HG03575 (cell line): ENCODE results near the gene SAMD14.

ENCODE experiments used
- ATAC-seq: cut with Tn5 transposase; IDR thresholded peaks from one replicate; pipeline ENCODE4 v1.9.1; 2021; ENCODE audit not compliant: unreplicated experiment, insufficient number of reproducible peaks, low FRiP score; ENCODE audit errors: extremely low read depth

The SAMD14 gene

DNA sequence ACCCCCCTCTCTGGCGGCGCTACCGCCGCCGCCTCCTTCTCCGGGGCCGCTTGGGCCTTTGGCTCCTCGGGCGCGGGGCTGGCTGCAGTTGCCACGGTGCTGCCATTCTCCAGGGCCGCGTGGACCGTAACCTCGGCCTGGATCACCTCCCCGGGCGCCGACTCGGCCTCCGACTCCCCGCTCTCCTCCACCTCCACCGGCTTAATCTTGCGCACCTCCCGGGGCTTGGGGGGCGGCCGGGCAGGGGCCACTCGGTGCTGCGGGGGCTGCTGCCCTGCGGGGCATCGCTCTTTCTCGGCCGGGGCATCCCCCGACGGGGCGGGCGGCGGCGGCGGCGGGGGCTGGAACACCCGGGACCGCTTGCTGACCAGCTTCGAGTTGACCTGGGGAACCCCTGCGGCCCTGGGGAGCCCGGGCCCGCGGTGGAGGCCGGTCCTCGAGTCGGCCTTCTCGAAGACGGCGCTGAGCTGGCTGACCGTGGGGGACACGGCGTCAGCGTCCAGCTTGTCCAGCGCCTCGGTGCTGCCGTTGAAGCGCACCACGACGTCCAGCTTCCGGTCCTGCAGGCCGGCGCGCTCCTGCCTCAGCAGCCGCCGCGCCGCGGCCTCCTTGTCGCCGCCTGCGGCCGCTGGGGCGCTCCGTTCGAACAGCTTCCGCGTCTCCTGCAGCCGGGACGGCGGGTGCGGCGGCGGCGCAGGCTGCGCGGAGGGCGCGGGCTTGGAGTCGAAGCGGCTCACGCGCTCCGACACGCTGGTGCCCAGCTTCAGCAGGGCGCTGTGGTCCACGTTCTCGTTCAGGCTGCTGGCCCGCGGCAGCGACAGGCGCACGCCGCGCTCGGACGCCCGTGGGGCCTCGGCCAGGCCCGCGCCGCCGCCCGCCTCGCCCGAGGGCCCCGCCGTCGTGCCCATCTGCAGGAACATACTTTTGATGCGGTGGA is 19.7 kb upstream of the SAMD14 start:
- ATAC-seq: no peak

DNA sequence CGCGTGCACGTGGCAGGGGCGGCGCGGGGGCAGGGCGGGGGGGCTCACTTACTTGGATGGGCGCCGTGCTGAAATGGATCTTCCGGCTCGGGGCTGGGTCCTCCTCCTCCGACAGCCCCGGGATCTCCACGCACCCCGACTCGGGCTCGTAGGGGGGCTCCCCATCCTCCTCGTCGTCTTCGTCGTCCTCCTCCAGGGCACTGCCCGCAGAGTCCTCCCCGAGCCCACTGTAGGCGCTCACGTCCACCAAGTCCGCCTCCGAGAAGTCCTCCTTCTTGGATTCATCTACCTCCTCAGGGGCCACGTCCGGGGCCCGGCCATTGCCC is 19.1 kb upstream of the SAMD14 start:
- ATAC-seq: no peak

DNA sequence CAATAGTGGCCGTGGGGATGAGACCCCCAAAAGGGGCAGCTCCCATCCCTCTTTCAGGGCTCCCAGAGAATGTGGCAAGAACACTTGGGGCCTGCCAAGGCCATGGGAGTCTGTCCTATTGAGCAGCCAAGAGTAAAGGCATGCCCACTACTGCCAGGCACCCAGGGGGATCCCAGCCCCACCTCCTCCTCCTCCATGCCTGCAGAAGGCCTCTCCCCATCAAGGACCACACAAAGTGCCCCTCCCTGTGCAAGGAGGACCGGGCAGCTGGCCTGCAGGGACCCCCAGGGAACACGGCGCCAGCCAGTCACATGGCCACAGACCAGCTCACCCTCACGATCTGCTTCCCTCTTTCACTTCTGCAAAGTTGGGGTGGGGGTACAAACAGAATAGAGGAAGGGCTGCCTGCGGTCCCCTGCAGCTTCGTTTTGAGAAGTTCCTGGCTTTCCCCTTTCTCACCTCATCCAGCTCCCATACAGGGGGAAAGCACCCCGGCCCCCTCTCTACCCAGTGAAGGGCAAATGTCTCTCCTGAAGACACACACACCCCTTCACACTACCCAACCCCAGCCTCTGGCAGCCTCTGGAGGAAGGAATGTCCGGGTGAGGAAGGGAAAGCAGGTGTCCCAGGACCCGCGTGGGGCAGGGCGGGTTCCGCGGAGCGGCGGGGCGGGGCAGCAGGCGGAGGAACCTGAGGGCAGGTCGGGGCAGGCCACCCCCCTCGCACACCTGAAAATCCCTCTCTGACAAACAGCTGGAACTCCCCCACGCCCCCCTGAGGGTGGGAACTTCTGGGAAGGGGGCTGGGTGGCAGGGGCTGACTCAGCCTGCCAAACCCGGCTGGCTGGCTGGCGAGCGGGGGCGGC is 18.5 kb upstream of the SAMD14 start:
- no peak for ATAC-seq

DNA sequence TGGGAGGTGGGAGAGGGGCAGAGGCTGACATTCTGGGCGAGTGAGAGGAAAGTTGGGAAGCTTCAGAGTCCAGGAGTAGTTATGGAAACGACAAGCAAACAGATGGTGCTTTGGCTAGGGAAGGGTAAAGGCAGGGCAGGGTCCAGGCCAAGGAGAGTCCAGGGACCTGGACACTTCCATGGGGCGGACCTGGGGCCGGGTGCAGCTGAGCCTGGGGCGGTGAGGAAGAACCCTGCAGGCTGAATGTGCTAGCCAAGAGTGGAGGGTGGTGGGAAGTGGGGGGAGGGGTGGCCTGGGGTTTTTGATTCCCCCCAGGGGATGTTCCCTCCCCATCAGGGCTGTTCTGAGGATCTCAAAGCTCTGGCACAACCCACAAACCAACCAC is 17.9 kb upstream of the SAMD14 start:
- no peak for ATAC-seq

DNA sequence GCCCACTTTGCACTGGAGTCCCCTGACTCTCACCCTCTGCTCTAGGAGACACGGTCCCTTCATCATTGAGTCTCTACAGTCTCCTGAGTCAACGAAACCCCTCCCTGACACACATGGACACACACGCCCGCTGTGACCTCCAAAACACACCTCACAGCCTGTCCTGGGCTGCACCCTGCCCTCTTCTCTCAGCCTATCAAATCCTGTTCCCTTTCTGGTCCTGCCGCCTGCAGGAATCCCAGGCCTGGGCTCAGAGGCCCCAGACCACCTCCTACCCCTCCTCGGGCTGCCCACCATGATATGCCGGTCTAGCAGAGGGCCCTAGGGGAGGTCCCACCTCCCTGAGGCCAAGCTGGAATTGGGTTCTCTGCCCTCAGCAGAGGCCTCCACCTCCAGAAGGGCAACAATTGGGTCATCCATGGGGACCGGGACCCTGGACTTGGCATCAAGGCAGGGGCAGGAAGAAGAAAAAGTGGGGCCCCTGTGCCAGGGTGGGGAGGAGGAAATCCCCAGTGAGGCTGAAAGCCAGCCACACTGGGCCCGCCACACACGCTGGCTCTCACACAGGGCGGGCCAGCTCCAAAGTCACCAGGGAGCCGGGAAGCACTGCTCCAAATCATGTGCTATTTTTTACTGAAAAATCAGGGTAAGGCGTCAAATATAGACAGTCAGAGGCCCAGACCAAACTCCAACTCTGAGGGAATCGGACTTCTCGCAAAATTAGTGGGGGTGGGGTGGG is 17.1 kb upstream of the SAMD14 start:
- ATAC-seq: no peak

DNA sequence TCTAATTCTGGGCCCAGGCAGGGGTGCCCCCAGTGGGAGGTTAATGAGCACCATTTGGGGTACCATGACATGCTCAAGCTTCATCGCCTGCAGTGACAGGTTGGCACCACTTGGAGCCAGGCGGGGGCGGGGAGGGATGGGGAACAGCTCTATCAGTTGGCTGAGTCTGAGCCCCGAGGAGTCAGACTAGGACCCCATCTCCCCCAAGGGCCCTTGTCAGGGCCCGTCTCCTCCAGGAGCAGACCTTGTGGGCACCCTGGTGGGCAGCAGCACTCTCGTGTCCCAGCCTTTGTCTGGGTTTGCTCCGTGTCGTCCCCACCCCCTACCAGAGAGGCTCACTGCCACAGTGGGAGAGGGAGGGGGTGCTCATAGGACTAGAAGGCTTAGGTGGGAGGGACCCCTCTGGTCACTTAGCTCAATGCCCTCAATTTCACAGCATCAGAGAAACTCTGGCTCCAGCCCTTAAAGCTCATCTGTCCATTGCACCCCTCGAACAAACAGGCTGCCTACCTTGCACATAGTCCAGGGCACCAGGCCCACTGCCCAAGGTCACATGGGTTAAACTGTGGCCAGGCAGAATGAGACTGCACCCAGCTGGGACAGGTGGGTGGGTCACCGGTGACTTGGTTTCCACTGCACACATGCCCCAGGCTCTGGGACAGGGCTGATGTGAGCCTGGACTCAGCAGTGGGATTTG is 16.4 kb upstream of the SAMD14 start:
- no peak for ATAC-seq

DNA sequence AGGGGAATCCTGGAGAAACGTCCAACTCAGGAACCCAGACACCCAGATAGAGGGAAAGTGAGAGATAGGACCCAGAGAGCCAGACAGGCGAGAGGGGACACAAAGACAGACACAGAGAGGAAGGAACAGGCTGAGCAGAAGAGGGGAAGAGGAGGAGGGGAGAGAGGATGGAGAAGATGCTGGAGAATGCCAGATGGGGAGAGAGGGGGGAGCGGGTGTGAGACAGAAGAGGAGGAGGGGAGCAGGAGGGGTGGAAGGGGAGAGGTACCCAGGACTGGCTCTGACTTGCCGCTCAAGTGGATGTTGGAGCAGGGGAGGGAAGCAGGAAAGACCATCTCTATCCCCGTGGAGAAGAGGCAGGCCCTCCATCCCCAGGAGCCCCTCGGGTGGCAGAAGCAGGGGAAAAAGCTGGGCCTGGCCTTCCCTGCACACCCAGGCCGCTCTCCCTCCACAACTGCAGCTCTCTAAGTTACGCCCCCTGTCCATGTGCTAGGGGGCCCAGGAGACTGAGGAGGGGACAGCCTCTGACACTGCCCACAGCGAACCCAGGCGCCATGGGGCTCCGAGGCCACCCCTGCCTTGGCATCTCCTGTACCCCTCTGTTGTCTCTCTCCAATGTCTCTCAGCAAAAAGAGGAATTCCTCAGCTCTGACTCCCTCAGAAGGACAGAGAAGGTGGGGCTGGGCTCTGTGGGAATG is 15.7 kb upstream of the SAMD14 start:
- no peak for ATAC-seq

DNA sequence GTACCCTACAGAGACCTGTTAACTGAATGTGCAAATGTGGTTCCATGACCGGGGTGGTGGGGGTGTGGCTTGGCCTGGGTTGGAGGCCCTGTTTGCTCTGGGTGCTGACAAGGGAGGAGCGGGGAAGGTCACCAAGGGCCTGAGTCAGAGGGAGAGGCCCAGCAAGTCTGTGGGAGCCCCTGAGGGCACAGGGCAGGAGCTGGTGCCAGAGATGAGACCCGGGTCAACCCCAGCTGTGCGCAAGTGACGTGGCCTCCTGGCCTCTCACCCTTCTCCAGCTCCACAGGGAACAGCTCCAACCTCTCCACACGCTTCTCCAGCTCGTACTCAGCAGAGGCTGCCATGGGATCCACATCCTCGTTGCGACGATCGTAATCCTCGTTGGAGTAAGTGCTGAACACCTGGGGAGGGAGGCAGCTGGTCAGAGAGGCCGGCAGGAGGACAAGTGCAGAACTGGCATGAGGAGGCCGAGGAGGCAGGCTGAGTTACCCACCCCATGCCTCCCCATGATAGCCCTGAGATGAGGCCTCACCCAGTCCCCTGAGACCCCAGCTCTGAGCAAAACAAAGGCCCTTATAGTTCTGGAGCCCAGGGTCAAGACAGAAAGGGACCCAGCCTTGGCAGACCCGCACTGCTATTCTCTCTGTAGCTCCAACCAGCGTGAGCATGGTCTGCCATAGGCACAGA is 15.0 kb upstream of the SAMD14 start:
- no peak for ATAC-seq

DNA sequence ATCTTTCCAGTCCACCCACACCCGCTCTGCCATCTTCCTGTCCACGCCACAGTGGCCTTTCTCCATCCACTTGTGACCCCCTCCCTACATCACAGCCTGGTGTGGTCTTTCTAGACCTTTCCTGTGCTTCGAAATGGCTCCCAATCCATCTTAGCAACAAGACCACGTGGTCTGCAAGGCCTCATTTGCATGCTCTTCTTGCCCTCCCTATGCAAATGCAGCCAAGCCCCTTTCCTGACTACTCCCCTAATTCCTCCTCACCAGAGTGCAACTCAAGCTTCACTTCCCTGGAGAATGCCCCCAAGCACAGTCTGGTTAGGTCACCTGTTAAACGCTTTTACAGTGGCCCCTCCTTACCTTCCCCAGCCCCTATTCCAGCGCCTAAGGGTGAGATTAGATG is 14.4 kb upstream of the SAMD14 start:
- ATAC-seq: no peak

DNA sequence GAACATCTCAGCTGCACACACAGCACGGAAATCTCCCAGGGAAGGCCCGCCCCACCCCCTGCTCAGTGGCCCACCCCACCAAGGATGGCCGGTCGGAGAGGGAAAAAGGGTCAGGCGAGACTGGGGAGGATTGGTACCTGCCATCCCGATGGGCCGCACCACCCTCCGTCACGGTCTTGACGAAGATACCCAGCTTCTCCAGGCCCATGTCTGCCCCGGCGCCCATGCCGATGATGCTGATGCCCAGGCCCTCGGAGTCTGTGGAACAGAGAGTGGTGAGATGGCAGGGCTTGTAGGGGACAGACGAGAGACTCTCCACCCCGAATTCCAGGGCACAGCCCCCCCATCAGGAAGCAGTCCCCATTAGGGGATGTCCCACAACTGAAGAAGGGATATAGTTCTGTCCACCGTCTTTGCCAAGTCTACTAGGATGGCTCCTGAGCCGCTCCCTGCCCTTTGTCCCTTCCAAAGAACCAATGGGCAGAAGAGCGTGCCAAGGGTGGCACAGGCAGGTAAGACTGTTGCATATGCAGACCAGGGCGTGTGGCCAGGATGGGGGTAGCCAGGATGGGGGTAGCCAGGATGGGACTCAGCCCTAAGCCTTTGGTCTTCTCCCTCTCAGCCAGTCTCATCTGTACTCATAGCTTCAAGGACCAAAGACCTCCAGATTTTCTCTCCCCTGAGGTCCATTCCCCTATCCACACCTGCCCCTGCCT is 13.7 kb upstream of the SAMD14 start:
- no peak for ATAC-seq

DNA sequence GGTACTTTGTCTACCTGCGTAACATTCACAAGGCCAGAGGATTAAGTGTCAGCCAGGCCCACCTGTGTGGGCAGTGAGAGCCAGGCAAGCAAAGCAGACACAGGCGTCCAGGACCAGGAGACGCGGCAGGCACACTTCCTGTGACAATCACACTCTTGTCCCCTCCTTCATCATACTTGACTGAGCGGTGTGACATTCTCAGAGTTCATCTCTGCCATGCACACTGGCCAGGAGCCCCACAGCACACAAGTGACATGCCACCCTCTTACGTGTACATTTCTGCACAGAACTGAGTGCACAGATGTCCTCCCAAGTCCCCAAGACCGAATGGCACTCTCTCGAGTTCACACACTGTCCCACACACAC is 11.8 kb upstream of the SAMD14 start:
- no peak for ATAC-seq

DNA sequence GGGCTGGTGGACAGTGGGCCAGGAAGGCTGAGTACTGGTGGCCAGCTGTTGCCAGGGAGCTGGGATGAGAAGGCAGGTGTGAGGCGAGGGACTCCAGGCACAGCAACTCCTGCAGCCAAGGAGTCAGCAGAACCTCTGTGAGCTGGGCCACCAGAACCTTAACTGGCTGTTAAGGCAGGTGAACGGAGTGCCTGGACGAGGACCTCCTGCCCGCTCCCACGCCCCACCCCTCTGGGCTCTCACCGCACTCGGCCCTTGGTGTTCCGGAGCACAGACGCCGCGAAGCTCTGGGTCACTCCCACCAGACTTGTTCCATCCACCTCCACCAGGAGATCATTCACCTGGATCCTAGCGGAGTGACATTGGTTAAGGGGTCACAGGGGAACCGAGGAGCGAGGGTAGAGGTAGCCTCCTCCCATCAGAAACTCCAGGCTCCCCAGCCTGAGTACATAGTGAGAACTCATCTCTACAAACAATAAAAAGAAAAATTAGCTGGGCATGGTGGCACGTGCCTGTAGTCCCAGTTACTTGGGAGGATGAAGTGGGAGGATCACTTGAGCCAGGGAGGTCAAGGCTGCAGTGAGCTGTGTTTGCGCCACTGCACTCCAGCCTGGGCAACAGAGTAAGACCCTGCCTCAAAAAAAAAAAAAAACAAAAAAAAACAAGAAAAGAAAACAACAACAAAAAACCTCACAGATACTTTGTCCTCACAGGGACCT is 11.2 kb upstream of the SAMD14 start:
- no peak for ATAC-seq

DNA sequence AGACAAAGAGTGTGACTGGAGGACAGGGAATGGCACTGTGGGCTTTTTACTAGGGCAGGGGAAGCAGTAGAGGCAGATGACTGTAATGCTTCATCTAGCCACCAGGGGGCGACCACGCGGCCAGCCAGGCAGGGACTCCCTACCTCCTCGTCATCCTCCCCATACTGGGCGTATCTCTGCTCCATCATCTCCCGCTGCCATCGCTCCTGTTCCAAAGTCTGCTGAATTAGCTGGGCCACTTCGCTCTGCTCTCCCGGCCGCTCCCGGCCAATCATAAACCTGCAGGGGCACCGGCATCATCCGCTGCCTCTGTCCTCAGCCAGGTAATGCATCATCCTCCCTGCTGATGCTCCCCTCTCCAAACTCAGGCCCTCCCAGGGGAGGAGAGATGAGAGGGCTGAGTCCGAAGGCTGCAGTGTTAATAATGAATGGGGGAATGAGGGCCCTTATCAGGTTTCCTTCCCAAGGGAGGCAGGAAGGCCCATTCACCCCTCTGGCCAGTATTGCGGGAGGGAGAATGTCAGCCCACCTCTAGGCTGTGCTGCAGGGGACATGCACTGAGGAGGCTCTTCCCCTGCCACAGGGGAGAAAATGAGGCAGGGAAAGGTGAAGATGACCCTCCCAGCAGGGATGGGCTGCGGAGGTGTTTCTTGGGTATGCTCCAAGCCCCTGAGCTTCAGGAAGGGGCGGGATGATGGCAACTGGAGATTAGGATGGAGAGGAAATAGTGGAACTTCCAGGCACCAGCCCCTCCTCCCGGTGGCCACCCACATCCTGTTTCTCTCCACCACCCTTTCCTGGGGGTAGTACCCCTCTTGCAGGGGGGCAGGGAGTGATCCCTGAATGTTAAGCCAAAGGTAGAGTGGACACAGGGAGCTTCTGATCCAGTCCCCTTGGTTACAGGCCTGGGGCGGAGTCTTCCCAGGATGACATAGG is 10.3 kb upstream of the SAMD14 start:
- no peak for ATAC-seq

DNA sequence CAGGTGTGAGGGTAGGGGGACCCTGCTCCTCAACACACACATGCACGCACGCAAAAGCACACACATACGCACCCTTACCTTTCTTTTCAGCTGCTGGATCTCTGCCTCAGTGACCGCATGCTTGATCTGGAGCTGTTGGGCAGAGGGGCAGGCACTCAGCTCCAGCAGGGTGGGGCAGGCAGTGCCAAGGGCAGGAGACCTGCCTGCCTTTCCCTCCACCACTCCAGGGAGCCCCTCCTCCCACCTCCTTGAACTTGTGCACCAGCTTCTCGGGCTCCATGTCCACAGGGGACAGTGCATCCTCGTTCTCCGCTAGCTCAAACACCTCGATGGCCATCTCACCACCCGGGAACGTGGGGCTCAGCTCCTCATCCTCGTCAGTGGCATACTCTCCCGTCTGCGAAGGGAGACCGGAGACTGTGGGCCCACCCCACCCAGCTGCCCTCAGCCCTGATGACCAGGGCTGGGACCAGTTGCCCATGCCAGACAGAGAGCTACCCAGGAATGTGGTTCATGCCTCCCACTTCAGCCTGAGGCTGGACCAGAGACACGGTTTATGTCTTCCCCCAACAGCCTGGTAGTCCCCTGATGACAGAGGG is 9.3 kb upstream of the SAMD14 start:
- no peak for ATAC-seq

DNA sequence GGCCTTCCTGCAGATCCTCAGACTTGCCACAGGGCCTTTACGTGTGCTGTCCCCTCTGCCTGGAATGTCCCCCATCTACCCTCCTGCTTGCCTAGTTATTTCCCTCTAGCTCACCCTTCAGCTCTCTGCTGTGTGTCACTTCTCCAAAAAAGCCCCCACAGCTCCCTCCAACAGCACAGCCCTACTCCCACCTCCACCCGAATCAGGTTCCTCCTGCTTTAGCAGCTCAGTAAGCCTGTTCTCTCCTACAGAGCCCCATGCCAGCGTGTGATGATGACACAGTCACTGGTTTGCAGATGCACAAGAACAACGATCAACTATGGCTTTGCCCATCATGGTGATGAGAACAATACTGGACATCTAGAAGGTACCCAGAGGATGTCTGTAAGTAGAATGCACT is 7.1 kb upstream of the SAMD14 start:
- ATAC-seq: no peak
